Measurements from ENCODE around the gene COMT.

The COMT gene

DNA sequence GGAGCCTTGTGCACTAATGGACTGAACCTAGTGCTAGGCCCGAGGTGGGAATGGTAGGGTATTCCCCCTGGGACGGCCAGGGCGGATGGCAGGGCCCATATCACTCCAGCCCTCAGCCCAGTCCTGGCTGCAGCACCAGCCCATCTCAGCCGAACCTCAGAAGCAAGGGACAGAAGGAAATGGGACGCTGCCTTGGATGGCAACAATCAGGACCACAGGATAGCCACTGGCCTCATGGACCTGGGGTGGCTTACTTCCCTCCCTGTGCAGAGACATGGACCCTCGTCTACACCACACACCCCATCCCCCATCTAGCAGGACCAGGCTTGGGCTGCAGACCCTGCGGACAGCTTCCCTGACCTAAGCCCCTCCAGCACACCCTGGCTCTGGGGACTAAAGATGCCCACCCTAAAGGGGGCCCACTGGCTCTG, 50.9 kb downstream of the COMT start:
- H3K36me3 ChIP-seq (replicated peaks), result no peaks in the 10 kb centered on the region
- in situ Hi-C loops (cut with HindIII; ENCODE audit: low pct_ligation_motif_present, low sequenced_read_pairs), result no loop called here
- TF ChIP-seq, protein P1, sequence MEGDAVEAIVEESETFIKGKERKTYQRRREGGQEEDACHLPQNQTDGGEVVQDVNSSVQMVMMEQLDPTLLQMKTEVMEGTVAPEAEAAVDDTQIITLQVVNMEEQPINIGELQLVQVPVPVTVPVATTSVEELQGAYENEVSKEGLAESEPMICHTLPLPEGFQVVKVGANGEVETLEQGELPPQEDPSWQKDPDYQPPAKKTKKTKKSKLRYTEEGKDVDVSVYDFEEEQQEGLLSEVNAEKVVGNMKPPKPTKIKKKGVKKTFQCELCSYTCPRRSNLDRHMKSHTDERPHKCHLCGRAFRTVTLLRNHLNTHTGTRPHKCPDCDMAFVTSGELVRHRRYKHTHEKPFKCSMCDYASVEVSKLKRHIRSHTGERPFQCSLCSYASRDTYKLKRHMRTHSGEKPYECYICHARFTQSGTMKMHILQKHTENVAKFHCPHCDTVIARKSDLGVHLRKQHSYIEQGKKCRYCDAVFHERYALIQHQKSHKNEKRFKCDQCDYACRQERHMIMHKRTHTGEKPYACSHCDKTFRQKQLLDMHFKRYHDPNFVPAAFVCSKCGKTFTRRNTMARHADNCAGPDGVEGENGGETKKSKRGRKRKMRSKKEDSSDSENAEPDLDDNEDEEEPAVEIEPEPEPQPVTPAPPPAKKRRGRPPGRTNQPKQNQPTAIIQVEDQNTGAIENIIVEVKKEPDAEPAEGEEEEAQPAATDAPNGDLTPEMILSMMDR (IDR thresholded peaks at IDR 0.05; ENCODE audit: low read depth, low read length, missing control alignments), result no peak
- H3K27me3 ChIP-seq (replicated peaks), result peaks cover 5% of the 10 kb centered on the region
- no peak overlapping the region for H3K4me3 ChIP-seq (ENCODE audit: low read depth, low read length)
- H3K27ac ChIP-seq, result no peak overlapping the region
- DNase-seq, result no peak

DNA sequence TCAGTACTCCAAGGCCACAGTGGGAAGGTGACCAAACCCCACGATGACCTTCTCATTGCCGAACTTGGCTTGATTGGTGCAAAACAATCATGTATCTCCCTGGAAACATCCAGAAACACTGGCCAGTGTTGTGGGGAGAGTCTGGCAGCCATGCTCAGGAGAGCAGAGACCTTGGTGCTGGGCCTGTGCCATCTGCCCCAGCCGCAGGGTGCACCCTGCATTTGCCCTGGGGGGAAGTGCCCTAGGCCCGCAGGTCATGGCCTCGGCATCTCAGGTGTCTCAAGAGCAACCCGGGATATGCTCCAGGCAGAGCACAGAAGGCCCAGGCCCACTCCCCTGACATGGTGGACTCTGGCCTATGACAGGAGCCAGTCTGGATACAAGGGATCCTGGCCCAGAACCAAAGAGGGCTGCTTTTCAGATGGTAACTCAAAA, 51.4 kb downstream of the COMT start:
- DNase-seq, result no peak
- Histone ChIP-seq H3K27ac (no peak overlapping the region), H3K27me3 (replicated peaks) (peaks cover 5% of the 10 kb centered on the region), H3K36me3 (replicated peaks) (no peaks in the 10 kb centered on the region), H3K4me3 (ENCODE audit: low read depth, low read length) (no peak overlapping the region)
- in situ Hi-C loops (cut with HindIII; ENCODE audit: low pct_ligation_motif_present, low sequenced_read_pairs), result no loop called here
- TF ChIP-seq, protein P1 (IDR thresholded peaks at IDR 0.05; ENCODE audit: low read depth, low read length, missing control alignments), result no peak

DNA sequence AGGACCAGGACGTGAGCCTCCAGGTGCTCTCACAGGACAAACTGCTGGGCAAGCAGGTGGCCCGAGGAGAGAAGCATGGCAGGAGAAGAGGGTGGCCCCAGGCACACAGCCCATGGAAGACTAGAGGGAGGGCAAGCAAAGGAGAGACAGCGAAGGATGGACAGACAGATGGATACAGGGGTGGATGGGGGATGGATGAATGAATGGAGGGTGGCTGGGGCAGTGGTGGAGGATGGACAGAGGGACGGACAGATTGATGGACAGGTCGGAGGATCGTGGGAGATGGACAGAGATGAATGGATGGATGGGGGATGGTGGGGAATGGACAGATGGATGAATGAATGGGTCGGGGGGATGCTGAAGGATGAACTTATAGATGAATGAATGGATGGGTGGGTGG, 52.4 kb downstream of the COMT start:
- H3K27me3 ChIP-seq (replicated peaks), result peaks cover 5% of the 10 kb centered on the region
- TF ChIP-seq, protein P1 (IDR thresholded peaks at IDR 0.05; ENCODE audit: low read depth, low read length, missing control alignments), result no peak
- H3K27ac ChIP-seq, result no peak overlapping the region
- H3K36me3 ChIP-seq (replicated peaks), result no peaks in the 10 kb centered on the region
- H3K4me3 ChIP-seq (ENCODE audit: low read depth, low read length), result no peak overlapping the region
- in situ Hi-C loops (cut with HindIII; ENCODE audit: low pct_ligation_motif_present, low sequenced_read_pairs), result no loop called here
- no peak for DNase-seq

DNA sequence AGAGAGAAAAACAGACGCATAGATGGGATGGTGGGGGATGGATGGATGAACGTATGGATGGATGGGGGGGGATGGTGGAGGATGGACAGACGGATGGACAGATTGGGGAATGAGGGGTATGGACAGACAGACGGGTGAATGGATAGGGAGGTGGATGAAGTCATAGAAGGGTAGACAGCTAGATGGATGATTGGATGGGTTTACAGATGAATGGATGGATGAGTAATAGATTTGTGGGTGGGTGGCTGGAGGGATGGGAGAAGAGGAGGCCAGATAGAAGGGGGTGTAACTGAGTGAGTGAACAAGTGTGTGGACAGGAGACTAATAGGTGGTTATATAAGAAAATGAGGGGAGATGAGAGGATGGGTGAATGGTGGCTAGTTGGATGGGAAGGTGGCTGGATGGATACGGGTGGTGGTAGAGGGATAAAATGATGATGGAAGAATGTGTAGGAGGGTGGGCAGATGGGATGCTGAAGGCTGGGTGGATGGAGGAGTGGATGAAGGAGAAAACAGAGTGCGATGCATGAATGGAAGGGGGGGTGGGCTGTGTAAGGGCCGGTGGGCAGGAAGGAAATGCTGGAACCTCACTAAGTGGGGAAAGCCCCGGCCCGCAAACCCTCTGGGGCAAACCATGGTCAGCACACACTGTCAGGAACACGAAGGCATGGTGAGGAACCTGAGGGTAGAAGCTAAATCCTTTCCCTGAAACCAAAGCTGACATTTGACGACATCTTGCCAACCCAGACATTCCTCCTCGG, 53.5 kb downstream of the COMT start:
- no peaks in the 10 kb centered on the region for H3K36me3 ChIP-seq (replicated peaks)
- no peak overlapping the region for H3K27ac ChIP-seq
- TF ChIP-seq, protein P1 (IDR thresholded peaks at IDR 0.05; ENCODE audit: low read depth, low read length, missing control alignments), result no peak
- H3K27me3 ChIP-seq (replicated peaks), result peaks cover 5% of the 10 kb centered on the region
- no peak overlapping the region for H3K4me3 ChIP-seq (ENCODE audit: low read depth, low read length)
- no peak for DNase-seq
- in situ Hi-C loops (cut with HindIII; ENCODE audit: low pct_ligation_motif_present, low sequenced_read_pairs), result no loop called here

DNA sequence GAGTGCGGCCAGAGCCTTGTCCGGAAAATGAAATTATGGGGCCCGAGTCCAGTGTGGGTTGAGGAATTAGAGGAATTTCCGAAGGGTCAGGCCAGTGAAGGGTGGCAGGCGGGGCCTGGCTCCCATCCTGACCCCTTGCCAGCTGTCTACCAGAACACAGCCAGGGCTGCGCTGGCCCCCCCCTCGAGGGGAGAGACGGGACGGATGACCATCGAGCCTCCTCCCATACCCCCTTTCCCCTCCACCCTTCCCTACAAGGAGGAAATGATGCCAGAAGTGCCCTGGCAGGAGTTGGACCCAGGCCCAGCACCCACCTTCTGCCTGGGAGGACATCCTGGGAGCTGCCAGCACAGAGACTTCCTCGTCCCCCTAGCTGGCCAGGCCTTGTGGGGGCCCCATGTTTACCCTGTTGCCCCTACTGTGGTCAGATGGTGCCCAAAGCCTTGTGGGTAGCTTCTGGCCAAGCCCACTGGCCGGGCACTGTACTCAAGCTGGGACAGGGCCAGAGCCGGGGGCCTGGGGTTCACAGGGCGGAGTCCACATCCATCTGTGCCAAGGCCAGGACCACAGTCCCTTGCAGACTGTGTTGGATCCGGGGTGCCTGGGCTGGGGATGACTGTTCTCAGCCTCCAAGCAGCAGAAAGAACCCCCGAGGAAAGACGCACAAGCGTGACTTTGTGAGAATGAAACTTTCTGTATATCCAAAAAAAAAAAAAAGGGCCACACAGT, 54.2 kb downstream of the COMT start:
- H3K36me3 ChIP-seq (replicated peaks), result no peaks in the 10 kb centered on the region
- H3K4me3 ChIP-seq (ENCODE audit: low read depth, low read length), result no peak overlapping the region
- TF ChIP-seq, protein P1 (IDR thresholded peaks at IDR 0.05; ENCODE audit: low read depth, low read length, missing control alignments), result no peak
- in situ Hi-C loops (cut with HindIII; ENCODE audit: low pct_ligation_motif_present, low sequenced_read_pairs), result no loop called here
- DNase-seq, result no peak
- H3K27me3 ChIP-seq (replicated peaks), result peaks cover 5% of the 10 kb centered on the region
- no peak overlapping the region for H3K27ac ChIP-seq

Data from brain microvascular endothelial cell (primary cell).